Epithelial cell of prostate (primary cell): ENCODE measurements around the gene OLFML2B.
A peak's percentile ranks its signal among the peaks of the same experiment; 100 is the strongest.

Experiments used
- DNase-seq: peaks from one replicate; pipeline ENCODE4 v3.0.0-alpha.2; 2011; ENCODE audit warnings: low read depth, low spot score
- H3K27ac ChIP-seq: fragments of 450-650 bp; 2 replicates; pipeline ENCODE4 v1.5.1; 2017; ENCODE audit warnings: mild to moderate bottlenecking

Gene OLFML2B

DNA sequence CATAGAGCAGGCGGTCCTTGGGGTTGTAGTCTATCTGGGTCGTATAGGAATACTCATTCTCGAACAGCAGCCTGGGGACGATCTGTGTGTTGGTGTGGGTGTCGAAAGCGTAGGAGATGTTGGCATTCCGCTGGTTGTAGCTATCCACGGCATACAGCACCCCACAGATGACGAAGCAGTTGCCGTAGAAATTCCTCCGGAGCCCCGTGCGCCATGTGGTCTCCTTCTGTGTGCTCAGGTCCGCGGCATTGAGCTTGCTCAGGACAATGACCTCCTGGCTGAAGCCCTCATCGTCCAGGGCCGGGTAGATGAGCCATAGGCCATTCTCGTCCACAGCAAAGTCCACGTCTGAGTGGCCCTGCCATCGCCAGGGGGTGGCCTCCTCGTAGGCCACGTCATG is 39.9 kb downstream of the OLFML2B start:
- no peak overlapping the region for H3K27ac ChIP-seq
- no peak for DNase-seq

DNA sequence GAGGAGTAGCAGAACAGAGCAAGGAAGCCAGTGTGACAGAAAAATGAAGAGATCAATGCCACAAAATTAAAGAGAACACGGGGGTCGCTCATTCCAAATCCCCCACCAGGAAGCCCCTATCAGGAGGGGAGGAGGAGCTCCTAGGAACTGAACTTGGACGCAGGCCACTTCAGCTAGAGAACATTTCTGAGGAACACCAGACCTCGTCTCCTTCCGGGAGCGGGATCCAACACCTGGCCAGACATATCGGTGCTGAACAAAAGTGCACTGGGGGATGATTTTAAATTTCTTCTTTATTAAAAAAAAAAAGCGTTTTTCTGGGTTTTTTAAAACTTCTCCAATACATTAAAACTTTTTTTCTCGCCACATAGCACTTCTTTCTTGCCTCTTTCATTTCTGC is 40.8 kb downstream of the OLFML2B start:
- no peak overlapping the region for H3K27ac ChIP-seq
- no peak for DNase-seq

DNA sequence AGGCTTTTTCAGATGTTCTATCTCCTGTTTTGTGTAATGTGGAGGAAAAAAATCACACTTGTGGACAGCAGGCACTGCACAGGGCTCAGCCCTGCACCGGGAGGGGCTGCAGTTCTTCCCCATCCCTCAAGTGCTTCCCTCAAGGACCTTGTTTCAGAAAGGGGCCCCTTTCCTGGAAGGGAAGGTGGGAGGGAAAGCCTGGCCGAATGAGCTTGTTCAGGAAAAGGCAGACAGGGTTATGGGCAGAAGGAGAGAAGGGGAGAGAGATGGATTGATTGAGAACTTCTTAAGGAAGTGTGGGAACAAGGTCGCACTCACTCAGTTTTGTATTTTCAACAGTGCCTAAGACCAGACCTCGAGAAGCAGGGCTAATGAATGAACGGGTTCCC is 41.2 kb downstream of the OLFML2B start:
- no peak overlapping the region for H3K27ac ChIP-seq

GRCh38 chr1:161981735-161982506 is 41.7 kb downstream of the OLFML2B start:
- H3K27ac ChIP-seq, result no peak overlapping the region
- DNase-seq, result no peak

More for the DNA sequence above, 41.2 kb downstream of the OLFML2B start:
- no peak for DNase-seq

- DNase-seq, result no peak
- no peak overlapping the region for H3K27ac ChIP-seq
These were observed 42.5 kb downstream of the OLFML2B start for GRCh38 chr1:161981126-161981525.

- no peak overlapping the region for H3K27ac ChIP-seq
- DNase-seq, result no peak
These were observed 45.5 kb downstream of the OLFML2B start for GRCh38 chr1:161978011-161978790.

DNA sequence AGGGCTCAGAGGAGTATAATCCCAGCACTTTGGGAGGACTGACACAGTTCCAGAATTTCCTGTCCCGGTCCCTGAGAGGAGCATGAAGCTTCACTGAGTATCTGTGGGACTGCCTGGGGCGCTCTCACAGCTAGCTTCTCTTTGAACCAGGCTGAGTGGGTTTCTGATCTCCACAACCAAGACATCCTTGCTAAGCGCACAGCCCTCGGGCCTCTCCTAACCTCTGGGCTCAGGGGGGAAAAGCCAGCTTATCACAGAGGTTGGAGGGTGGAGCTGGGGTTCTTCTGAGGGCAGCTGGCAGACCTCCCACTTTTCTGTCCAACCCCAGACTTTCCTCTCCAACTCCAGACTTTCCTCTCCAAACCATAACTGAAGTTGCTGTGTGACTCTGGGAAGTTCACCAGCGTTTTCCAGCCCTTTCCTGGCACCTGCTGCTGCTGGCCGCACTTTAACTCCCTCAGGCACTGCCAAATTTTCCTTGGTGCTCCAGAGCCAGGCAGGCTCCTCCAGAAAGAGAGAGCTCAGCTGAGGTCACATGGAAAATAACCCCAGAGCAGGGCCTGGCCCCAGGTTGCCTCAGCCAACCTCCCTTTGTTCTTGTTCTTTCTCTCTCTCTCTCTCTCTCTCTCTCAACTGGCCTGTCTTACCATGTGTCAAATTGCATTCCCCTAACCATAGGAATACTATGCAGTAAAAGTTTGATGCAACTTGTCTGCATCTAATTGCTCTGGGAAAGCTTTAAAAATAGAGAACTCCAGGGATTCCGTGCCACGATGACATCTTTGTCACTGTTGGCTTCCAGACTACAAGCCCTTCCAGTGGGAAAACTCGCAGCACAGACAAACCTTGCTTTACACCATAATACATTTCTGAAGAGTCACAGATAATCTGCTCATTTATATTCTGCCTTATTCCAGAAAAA is 49.5 kb downstream of the OLFML2B start:
- H3K27ac ChIP-seq, result no peak overlapping the region
- no peak for DNase-seq

- H3K27ac ChIP-seq, result no peak overlapping the region
- no peak for DNase-seq
These were observed 50.8 kb downstream of the OLFML2B start for GRCh38 chr1:161972828-161973227.

GRCh38 chr1:161970633-161971032 is 53.0 kb downstream of the OLFML2B start:
- no peak for DNase-seq

GRCh38 chr1:161970036-161970435 is 53.6 kb downstream of the OLFML2B start:
- no peak overlapping the region for H3K27ac ChIP-seq
- no peak for DNase-seq

More at GRCh38 chr1:161970633-161971032, 53.0 kb downstream of the OLFML2B start:
- H3K27ac ChIP-seq, result no peak overlapping the region

- DNase-seq, result no peak
- H3K27ac ChIP-seq, result no peak overlapping the region
These were observed 57.6 kb downstream of the OLFML2B start for GRCh38 chr1:161966067-161966466.

DNA sequence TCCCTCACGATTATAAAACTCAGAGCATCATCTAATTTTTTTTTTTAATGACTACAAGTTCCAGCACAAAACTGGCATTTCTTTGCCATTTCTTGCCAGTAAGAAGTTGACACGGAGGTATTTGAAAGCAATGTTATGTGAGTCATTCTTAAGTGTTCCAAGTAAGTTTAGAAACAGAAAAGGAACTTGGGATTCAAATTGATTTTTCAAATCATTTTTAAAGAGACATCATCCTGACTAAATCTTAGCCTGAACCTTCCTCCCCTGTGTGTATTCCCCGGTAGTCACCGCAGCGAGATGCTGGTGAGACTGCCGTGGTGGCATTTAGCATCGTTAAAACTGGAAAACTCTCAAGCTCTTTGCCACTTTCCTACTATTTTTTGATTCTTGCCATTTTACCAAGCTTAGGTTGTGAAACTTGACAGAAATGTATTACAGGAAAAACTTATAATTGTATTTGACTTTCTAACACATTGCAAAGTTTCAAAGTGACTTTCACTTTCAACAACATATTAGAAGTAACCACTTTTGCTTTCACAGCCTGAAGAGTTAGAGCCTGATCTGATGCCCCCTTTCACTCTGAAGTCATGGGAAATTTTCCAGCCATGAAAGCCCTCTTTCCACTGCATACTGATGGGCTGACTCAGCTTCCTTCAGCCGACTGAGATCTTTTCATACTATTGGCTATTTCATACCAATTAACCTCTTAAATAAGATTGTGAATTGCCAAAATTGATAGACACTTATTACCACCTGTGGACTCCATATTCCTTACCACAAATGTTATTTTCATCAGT is 61.4 kb downstream of the OLFML2B start:
- H3K27ac ChIP-seq, result peak overlapping the region; percentile 68

GRCh38 chr1:161958425-161958824 is 65.2 kb downstream of the OLFML2B start:
- DNase-seq, result peak; percentile 8

More for the DNA sequence above, 61.4 kb downstream of the OLFML2B start:
- DNase-seq, result no peak

GRCh38 chr1:161956930-161957329 is 66.7 kb downstream of the OLFML2B start:
- no peak for DNase-seq
- H3K27ac ChIP-seq, result no peak overlapping the region

More at GRCh38 chr1:161958425-161958824, 65.2 kb downstream of the OLFML2B start:
- no peak overlapping the region for H3K27ac ChIP-seq

DNA sequence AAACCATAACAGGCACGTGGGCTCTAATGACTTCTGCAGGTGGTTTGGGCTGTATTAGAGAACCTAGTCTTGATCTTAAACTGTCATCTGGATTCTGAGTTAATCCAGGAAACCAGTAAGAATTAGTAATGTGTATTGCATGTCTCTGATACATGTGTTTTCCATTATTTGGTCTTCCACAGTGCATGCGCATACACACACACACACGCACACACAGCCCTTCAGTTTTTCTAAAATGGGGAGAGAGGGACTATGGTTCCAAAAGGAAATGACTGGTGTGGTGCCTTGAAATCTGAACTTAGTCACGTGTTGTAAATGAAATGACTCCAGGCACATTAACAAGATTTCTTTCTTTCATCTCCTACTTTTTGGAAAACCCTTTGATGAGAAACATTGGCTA is 67.6 kb downstream of the OLFML2B start:
- H3K27ac ChIP-seq, result no peak overlapping the region
- no peak for DNase-seq

DNA sequence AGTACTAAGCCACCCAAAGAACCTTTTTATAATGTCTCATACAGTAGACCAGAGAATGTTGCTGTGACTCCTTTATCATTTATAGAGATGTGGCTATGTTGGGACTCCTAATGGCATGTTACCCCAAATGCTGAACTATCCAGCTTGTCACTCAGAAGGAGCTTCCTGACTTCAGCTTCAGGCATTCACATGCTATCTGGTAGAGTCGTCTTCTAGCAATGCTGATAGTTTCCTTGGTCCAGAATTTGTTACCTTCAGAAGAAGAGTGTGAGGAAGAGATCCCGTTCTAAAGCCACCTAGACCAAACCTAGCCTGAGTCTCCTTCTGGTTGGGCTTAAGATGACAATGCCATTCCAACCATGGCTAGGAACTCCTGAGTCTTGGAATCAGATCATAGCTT is 68.1 kb downstream of the OLFML2B start:
- no peak overlapping the region for H3K27ac ChIP-seq
- no peak for DNase-seq

DNA sequence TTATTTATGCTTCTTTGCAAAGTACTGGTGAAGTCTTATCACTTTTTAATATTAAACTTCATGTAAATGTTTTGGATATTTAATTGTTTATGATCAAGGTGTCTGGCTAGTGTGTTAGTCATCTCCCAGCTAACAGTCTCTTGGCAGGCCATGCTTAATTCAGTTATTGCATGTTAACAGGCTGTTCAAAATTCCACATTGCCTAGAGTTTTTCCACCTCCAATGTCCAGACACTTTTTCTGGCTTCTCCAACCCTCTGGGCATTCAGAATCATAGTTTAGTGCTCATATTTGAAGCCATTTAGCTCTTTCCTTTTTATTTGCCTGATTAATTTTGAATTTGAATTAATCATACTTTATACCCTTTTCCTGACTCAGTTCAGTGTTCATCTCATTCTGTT is 69.2 kb downstream of the OLFML2B start:
- H3K27ac ChIP-seq, result no peak overlapping the region
- DNase-seq, result no peak

- DNase-seq, result no peak
- no peak overlapping the region for H3K27ac ChIP-seq
These were observed 69.6 kb downstream of the OLFML2B start for GRCh38 chr1:161954050-161954449.

DNA sequence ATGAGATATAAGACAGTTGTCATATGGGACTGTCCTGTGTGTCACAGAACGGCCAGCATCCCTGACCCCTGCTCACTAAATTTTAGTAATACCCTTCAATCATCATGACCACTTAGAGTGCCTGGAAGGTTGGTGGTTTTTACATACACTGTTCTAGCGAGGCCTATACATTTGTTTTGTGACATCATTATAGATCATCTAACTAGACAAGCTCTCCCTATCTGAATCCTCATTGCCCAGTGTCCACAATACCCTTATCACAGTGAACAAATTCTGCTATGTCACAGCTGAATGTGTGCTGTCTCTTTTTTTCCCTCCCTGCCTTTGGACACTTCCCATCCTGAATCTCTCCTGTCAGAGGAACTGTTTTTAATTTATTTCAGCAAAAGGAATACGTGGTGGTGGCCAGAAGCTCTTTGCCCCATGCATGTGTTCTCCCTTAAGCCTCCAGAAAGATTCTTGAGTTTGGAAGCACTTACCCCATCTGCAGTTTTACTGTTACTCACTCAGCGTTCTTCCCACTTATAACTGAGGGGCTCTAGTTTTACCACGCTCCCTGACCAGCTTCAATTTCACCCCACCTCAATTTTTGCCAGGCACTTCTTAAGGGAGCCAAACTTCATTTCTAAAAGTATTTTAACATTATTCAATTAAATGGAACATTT is 70.3 kb downstream of the OLFML2B start:
- DNase-seq, result no peak
- no peak overlapping the region for H3K27ac ChIP-seq
